Heart left ventricle (tissue), 13 donors: ENCODE results near the gene SND1.

Source experiments
- CTCF ChIP-seq, 12 donors: fragments of 200-600 bp; sonication (generic) in 4 of 12; IDR thresholded peaks; one replicate each; pipeline versions ENCODE4 v1.5.0 to v1.8.0; 2018 to 2022; ENCODE audit warnings: antibody characterized with exemption in 12 of 12, mild to moderate bottlenecking in 5 of 12
- POLR2A ChIP-seq, 2 donors: fragments of 450-650 bp; IDR thresholded peaks; one replicate each; pipeline ENCODE4 v1.6.1; 2017; ENCODE audit warnings: antibody characterized with exemption in 2 of 2, mild to moderate bottlenecking in 2 of 2, moderate library complexity in 2 of 2
- donor health status: ischemic (EF 13 %, LVEDD 7.1; RV severe dilation, severe dysfunction).
- donor health status: DM: no; HTN: yes; CAD: no.
- donor health status: DM: no; HTN: no; CAD: no.
- donor health status: ischemic (EF 25% LVEDD 6.9; RV normal size, moderate dysfunction).
- donor health status: ischemic (EF 25% LVEDD 5.7; RV mildly dilated, moderate dysfunction).
- donor health status: ischemic (EF 35%, LVEDD 5.7; RV mildly dilated, moderate dysfunction).
- donor health status: nonischemic (EF 11% LVEDD 7.7; RV severe dilation, severe dysfunction).
- donor health status: DM: yes; HTN: yes; CAD: no.
- donor health status: PGD.
- donor health status: ischemic (EF 29% LVEDD 5.4; RV normal size, mild dysfunction).
- donor health status: nonischemic (EF 23%, LVEDD 6.1; RV moderate dilation, normal function).

- TF ChIP-seq CTCF (IDR thresholded peaks at IDR 0.05) (no peak), POLR2A (IDR thresholded peaks at IDR 0.05) (no peak)
Observed at GRCh38 chr7:127962589-127963361, 310.8 kb downstream of the SND1 start.
